Peyer's patch (tissue), 4 donors: Measurements from ENCODE around the gene MYO1D.

Experiments used
- CTCF ChIP-seq, 6 experiments: fragments of 450-650 bp in 4 of 6; fragments of 200-600 bp in 2 of 6; sonication (generic) in 1 of 6; IDR thresholded peaks; one replicate each; pipeline ENCODE4 v1.5.1; 2017 to 2019; ENCODE audit warnings: antibody characterized with exemption in 6 of 6, mild to moderate bottlenecking in 3 of 6, moderate library complexity in 1 of 6
- POLR2A ChIP-seq, 2 donors: fragments of 450-650 bp; IDR thresholded peaks; one replicate each; pipeline ENCODE4 v1.5.1; 2017; ENCODE audit warnings: antibody characterized with exemption in 2 of 2, mild to moderate bottlenecking in 2 of 2, moderate library complexity in 2 of 2

- TF ChIP-seq CTCF (IDR thresholded peaks at IDR 0.05) (no peak), POLR2A (IDR thresholded peaks at IDR 0.05) (no peak)
Measured at GRCh38 chr17:32671896-32672295, 205.0 kb downstream of the MYO1D start.
